Upper lobe of left lung (tissue), 6 donors: ENCODE results near the gene PRIM2. TPM values are rescaled to one million over a fixed set of nuclear protein-coding genes. Genes with fewer than 3 reads are reported as not detected.
"Not testable (repeated sequence)": the region's sequence is repeated elsewhere in the genome, so short reads cannot be mapped to it uniquely, and the experiment has no call there.

Source experiments
- ATAC-seq, 2 donors: fragments of 200-7000 bp; cut with Tn5 transposase; one replicate each; pipeline ENCODE4 v1.9.1; 2022; ENCODE audit warnings: mild to moderate bottlenecking in 2 of 2, moderate library complexity in 2 of 2; ENCODE audit not compliant: low FRiP score in 2 of 2
- DNase-seq, 2 donors: peaks; one replicate each; pipeline ENCODE4 v3.0.0-alpha.2; 2019 to 2020
- H3K27ac ChIP-seq, 4 donors: fragments of 200-600 bp; sonication (generic); one replicate each; pipeline ENCODE4 v1.5.1; 2016 to 2019
- H3K27me3 ChIP-seq, 4 donors: fragments of 200-600 bp; sonication (generic); one replicate each; pipeline ENCODE4 v1.5.1; 2017 to 2019
- H3K36me3 ChIP-seq, 4 donors: fragments of 200-600 bp; sonication (generic); one replicate each; pipeline ENCODE4 v1.5.1; 2016 to 2019
- H3K4me1 ChIP-seq, 4 donors: fragments of 200-600 bp; sonication (generic); one replicate each; pipeline ENCODE4 v1.5.1; 2018 to 2019
- H3K4me3 ChIP-seq, 4 donors: fragments of 200-600 bp; sonication (generic); one replicate each; pipeline ENCODE4 v1.5.1; 2017 to 2019; ENCODE audit warnings: mild to moderate bottlenecking in 2 of 4, moderate library complexity in 1 of 4
- H3K9me3 ChIP-seq, 4 donors: fragments of 200-600 bp; sonication (generic); one replicate each; pipeline ENCODE4 v1.5.1; 2018 to 2019
- WGBS, 2 donors: methylation state at CpG; one replicate each; pipeline ENCODE4 v1.1.5; 2017 to 2018; 5-methylcytosine and 5-hydroxymethylcytosine counted together
- small RNA-seq, 4 donors: library from RNA; depleted of rRNA; stranded (forward); fragments of <200 nt; gene quantifications; one replicate each; pipeline ENCODE3, GENCODE V24; 2016
- total RNA-seq, 6 donors: library from RNA; depleted of rRNA in 4 of 6; stranded (reverse); fragments of >200 nt in 4 of 6; gene quantifications; one replicate each; pipeline versions ENCODE4 v1.1.0 to v1.2.1, GENCODE V29; 2016 to 2021
- donor health status: DM: no; HTN: no; CAD: no; lungs with moderate emphysema.
- donor health status: DM: no; HTN: yes; CAD: no; lungs with severe emphysema.

Gene PRIM2
- total RNA-seq, 6 donors from 2014 or later = 5.2 to 13.5 (median 7.3) TPM

- H3K9me3 ChIP-seq, DNase-seq, ATAC-seq, H3K4me3 ChIP-seq, H3K4me1 ChIP-seq, H3K36me3 ChIP-seq, H3K27ac ChIP-seq, H3K27me3 ChIP-seq: not testable (repeated sequence)
- 84 to 88% methylated on average over 4 of the region's 4 CpGs for WGBS, 2 donors
Observed at GRCh38 chr6:57675386-57675785, 358.0 kb downstream of the PRIM2 start.

GRCh38 chr6:57696382-57696781 lies 379.0 kb downstream of the PRIM2 start:
- H3K27ac ChIP-seq, H3K4me3 ChIP-seq, ATAC-seq, H3K36me3 ChIP-seq, H3K9me3 ChIP-seq, DNase-seq, H3K4me1 ChIP-seq, H3K27me3 ChIP-seq: not testable (repeated sequence)
- 38 to 50% methylated on average over 1 of the region's 1 CpG for WGBS, 2 donors

Small RNA genes within 50 kb of the gene (small RNA-seq; reads per million reads assigned to genes)
- gene MIR548U = 0 reads per million in 4 donors

Other genes starting within 250 kb of the PRIM2 start
- 100 to 1,000 TPM in 1 of 6 donors, 10 to 100 TPM in 5; 39.7 to 117 (median 42.8) TPM for gene ZNF451, start 227.4 kb upstream of the PRIM2 start, total RNA-seq
- gene BAG2, start 145.3 kb upstream of the PRIM2 start, total RNA-seq = 1 to 10 TPM; 2.1 to 7.4 (median 4.4) TPM
- gene RAB23, start 95.3 kb upstream of the PRIM2 start, total RNA-seq = 10 to 100 TPM in 2 of 6 donors, 1 to 10 TPM in 4; 6.3 to 19.7 (median 9.1) TPM